ENCODE measurements around the gene ZNF154.
"Not testable (repeated sequence)": the region's sequence is repeated elsewhere in the genome, so short reads cannot be mapped to it uniquely, and the experiment has no call there.

ZNF154 gene

DNA sequence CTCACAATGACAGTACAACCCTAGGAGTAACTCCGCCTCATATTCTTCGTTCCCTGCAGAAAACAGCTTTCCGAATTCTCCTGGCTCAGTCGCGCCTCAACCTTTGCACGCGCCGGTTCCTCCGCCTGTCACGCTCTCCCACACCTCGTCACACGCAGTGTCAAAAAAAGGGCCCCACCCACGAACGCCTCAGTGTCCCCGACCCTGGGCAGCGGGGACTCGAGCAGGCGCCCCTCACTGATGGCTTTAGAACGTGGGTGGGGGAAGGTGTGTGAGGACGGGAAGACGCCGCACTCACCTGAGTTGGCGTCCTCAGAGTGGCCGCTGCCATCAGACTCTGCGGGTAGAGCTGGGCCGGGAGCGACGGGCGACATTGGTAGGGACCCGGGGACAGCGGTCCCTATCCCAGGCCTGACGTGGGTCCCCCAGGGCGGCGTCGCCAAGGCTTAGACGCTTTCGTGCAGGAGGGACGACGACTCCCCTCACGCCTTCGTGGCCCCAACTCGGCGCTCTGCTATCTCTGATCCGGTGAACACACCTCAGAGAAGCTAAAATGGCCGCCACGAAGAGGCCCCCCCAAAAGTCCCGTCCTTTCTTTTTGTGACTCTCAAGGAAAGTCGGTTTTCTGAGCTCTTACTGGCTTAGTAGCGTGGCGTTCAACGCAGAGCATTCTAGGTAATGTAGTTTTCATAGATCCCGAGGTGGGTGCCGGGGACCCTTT, at the start of gene ZNF154:
Gene ZNF154, minus strand, starts transcription at position 564 of the 721 bp plus-strand sequence. Its CDS starts 233 bp downstream, at position 331.
- peak; percentile 96 for DNase-seq

DNA sequence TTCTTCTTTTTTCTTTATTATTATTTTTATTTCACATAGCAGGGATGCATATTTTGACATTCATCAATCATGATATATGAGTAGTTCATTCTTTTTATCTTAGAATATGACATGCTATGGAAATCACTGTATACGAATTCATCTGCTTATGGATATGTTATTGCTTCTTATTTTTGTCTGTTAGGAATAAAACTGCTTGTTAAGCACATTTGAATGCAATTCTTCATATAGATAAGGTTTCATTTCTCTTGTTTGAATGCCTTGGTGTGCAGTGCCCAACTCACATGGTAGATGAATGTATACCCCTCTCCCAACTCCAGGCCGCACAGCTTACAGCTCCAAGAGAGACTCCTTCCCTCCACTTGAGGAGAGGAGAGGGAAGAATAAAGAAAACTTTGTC, 48.9 kb upstream of the ZNF154 start:
- DNase-seq = no peak

DNA sequence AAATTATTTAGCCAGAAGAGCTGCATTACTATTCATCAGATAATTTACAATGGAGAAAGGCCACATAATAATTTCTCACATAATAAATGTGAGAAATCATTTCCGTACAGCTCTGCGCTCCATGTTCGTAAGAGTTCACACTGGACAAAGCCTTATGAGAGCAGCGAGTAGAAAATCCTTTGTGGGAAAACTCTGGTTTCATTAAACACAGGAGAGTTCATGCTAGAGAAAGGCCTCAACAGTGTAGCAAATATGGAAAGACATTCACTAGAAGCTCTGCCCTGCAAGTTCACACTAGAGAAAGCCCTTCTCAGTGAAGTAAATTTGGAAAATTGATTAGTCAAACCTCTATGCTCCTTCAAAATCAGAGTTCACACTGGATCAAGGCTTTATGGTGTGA, 46.0 kb upstream of the ZNF154 start:
- DNase-seq = no peak

DNA sequence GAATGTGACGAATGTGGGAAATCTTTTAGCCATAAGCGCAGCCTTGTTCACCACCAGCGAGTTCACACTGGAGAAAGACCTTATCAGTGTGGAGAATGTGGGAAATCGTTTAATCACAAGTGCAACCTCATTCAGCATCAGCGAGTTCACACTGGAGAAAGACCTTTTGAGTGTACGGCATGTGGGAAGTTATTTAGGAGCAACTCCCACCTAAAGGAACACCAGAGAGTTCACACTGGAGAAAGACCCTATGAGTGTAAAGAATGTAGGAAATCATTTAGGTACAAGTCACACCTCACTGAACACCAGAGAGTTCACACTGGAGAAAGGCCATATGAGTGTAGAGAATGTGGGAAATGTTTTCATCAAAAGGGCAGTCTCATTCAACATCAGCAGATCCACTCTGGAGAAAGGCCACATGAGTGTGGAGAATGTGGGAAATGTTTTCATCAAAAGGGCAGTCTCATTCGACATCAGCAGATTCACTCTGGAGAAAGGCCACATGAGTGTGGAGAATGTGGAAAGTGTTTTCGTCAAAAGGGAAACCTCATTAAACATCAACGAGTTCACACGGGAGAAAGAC, 45.2 kb upstream of the ZNF154 start:
- no peak for DNase-seq

DNA sequence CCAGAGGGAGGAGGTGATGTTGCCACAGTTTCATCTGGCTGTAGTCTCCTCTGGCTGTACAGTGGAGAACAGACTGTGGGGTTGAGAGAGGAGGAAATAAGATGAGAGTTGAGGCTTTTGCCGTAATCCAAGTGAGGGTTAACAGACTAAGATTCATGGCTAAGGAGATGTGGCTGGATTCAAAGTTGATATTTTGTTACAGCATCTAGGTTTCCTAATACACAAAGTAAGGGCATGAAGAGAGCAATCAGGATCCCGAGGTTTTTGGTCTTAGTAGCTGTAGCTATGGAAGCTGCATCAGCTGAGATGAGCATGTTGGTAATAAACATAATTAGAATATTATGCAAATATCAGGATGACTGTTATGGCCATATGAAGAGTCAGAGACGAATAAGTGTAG, 39.0 kb upstream of the ZNF154 start:
- no peak for DNase-seq

DNA sequence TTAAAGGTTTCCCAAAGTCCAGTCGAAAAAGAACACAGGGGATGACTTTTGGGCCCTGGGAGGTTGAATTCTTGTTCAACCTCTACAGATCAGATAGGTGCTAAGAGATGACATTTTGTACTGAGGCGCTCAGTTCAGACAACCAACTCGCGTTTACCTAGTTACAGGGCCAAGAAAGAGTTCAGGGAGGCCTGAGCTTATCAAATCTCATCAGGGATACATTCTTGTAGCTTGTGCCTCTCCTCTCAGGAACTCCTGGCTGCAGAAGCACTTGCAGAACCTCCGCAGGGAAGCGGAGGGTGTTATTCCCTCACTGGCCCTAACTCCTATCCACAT, 38.4 kb upstream of the ZNF154 start:
- DNase-seq = no peak

DNA sequence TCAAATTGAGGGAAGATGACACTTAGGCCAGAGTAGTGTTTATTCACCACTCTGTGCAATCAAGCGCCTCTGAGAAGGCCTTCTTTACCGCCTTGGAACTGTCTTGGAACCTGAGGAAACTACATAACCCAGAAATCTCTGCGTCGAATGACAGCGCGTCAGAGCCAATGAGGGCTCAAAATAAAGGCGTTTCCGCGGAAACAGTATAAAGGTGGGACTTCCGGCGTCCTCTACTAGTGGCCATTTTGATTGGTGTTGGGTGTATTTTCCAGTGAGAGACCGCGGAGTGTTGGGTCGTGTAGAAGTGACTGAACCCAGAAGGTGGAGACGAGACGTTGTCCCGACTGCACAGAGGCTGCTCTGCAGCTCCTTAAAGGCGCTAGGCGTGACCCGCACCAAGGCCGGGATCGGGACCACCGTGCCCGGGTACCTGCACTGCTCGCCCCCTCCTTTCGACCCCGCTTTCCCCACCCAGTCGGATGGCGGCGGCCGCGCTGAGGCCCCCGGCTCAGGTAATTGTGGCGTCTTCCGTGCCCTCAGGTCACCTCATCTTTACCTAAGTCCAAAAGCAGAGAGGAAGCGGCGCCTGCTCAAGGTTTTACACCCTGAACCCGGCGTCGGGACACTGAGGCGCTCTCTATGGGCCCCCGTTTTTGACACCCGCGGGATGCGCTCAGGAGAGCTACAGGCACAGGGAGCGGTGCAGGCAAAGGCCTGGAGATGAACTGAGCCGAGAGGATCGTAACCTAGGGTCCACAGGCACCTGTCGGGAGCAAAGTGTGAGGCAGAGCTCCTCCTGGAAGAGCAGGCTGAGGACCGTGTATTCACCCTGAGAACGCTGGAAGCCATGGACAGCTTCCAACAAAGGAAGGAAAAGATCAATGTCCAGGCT, 37.8 kb upstream of the ZNF154 start, which contains the start of gene ZNF776:
Gene ZNF776, plus strand, starts transcription at position 236 of the 892 bp plus-strand sequence. Its CDS starts 244 bp downstream, at position 480.
- peak; percentile 98 for DNase-seq

DNA sequence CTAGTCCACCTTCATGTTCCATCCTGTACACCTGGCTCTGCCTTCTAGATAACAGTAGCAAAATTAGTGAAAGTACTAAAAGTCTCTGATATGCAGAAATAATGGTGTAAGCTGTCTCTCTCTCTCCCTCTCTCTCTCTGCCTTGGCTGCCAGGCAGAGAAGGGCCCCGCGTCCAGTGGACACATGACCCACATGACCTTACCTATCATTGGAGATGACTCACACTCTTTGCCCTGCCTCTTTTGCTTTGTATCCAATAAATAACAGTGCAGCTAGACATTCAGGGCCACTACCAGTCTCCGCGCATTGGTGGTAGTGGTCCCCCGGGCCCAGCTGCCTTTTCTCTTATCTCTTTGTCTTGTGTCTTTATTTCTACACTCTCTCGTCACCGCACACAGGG, 29.8 kb upstream of the ZNF154 start:
- not testable (repeated sequence) for DNase-seq

DNA sequence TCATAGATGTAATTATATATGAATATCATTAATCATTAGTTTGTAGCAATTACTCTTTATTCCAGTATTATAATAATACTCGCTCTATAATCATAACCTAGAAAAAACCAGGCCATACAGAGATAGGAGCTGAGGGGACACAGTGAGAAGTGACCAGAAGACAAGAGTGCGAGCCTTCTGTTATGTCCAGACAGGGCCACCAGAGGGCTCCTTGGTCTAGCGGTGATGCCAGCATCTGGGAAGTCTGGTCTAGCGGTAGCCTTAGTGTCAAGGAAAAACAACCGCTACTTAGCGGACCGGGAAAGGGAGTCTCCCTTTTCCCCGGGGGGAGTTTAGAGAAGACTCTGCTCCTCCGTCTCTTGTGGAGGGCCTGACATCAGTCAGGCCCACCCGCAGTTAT, 29.3 kb upstream of the ZNF154 start:
- peak; percentile 67 for DNase-seq

DNA sequence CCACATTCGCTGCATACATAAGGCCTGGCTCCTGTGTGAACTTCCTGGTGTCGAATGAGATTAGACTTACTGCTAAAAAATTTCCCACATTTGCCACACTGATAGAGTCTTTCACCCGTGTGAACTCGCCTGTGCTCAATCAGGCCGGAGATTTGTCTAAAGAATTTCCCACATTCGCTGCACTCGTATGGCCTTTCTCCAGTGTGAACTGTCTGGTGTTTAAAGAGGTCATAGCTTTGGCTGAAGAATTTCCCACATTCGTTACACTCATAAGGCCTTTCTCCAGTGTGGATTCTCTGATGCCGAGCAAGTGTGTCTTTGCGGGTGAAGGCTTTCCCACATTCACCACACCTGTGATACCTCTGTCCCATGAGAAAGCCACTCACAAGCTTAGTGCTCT, 11.9 kb upstream of the ZNF154 start:
- DNase-seq = no peak

DNA sequence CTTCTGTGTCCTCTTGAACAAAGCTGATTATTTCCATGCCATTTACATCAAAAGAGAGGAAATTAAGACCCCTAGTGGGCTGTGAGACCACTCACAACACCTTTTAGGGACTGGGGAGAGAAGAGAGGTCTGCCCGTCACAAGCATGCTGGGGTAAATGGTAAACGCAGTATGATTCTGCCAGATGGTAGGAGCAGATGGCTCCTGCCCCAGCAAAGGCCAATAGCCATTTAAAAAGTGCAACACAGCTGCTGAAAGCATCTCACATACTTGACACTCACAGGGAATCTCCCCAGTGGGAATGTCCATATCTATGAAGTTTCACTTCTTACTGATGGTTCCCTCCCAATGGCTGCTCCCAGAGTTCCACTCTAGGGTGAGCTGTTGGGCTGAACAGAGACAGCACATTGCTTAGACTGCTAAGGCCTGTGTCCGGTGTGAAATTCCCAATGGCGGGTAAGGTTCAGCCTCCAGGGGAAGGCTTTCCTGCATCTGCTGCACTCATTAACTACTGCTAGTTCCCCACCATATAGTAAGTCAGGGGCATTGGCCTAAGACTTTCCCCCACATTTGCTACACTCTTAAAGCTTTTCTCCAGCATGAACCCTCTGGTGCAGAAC, 11.0 kb upstream of the ZNF154 start:
- DNase-seq = peak; percentile 52

DNA sequence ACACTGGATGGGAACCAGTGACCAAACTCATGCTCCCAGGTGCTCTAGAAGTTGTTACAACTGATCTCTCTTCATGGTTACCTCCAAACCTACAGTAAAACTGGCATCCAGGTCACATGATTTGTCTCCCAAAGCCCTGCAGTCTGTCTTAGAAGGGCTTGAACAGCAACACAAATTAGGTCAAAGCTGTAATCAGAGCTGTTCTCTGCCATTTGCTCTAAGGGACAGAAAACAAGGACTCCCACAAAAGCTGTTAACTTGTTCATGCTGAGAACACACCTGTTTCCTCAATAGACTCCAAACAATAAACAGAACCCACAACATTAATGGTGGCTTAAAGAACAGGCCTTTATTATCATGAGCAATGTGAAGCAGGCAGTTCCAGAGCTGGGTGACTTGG, 10.4 kb upstream of the ZNF154 start:
- DNase-seq = no peak

DNA sequence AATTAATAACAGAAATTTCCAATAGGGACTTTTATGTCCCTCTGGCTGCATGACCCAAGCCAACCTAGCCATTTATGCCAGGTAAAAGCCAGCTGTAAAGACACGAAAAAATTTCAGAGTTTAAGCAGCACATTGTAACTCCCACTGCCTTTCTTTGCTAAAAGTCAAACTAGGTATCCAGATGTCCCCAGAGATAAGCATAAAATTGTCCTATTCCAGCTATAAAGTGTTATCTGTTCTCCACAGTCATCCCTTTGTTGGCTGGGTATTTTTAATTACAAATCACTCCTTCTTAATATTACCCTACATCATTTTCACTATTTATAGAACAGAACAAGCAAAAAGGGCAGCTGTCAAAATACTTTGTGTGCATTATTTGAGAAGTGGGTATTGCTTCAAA, 3.2 kb upstream of the ZNF154 start:
- no peak for DNase-seq

DNA sequence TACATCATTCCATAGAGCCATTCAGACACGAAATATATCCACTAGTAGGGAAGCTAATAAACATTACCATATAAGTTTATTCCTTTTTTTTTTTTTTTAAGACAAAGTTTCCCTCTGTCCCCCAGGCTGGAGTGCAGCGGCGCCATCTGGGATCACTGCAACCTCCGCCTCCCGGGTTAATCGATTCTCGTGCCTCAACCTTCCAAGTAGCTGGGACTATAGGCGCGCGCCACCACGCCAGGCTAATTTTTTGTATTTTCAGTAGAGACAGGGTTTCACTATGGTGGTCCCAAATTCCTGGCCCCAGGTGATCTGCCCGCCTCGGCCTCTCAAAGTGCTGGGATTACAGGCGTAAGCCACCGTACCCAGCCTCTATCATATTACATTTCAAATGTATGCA, 612 bp upstream of the ZNF154 start:
- DNase-seq = no peak

DNA sequence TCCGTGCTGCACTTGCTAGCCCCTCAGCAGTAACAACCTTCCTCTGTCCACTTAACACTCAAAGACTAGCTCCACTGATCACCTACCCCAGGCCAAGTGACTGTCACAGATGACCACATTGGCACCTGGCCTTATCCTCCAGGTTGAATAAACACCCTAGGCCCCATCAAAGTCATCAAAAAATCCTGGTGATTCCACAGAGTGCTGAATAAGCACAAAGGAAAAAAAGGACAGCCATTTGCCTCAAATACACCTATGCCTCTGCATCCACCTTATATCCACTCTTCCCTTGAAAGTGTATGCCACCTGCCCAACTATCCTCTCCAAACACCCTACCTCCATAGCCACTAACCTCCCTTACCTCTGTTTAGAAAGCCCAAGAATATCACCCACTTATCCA, 2.7 kb downstream of the ZNF154 start:
- no peak for DNase-seq

DNA sequence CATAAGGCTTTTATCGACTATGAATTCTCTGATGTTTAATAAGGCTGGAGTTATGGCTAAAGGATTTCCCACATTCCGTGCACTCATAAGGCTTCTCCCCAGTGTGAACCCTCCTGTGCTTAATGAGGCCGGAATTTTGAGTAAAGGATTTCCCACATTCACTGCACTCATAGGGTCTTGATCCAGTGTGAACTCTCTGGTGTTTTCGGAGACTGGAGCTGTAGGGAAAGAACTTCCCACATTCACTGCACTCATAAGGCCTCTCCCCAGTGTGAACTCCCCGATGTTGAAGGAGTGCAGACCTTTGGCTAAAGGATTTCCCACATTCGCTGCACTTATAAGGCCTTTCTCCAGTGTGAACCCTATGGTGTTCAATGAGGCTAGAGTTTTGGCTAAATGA, 7.4 kb downstream of the ZNF154 start:
- no peak for DNase-seq

DNA sequence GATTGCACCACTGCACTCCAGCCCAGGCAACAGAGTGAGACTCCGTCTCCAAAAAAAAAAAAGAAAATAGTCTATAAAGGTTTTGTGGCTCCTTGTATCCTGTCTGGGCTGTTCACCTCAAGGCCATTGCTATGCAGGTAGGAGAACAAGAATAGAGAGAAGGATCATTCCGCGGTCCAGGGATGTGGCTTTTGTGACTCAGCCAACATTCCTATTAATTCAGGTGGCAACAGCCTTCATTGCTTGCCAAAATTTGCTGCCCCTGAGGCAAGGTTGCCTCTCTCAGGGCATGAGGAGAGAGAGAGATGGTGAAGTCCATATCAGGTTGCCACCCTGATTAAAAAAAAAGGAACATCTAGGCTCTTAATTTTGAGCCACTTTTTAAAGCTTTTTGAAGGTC, 19.3 kb downstream of the ZNF154 start:
- DNase-seq = no peak

DNA sequence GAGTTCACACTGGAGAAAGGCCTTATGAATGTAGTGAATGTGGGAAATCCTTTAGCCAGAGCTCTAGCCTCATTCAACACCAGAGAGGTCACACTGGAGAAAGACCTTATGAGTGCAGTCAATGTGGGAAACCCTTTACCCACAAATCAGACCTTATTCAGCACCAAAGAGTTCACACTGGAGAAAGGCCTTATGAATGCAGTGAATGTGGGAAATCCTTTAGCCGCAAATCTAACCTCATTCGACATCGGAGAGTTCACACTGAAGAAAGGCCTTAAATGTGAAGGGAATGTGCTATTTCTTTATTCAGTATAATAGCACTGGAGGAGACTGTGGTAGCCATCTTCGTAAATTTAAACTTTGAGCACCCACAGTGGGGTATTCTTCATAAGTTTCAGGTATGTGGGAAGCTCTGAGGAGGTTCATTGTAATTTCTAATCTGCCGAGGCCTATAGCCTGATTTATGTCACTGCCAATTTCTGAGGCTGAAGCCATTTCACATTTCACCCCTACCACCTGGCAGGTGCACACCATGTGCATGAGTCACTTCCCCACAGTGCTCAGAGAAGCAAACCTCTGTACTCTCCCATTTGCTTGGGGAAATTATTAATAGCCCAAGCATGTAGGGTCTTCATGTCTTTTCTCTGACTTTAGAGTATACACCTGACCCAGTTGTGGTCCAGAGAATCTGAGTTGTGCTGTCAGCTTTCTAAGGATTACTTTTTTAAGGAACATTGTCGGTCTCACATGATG, 20.8 kb downstream of the ZNF154 start:
- DNase-seq = no peak

DNA sequence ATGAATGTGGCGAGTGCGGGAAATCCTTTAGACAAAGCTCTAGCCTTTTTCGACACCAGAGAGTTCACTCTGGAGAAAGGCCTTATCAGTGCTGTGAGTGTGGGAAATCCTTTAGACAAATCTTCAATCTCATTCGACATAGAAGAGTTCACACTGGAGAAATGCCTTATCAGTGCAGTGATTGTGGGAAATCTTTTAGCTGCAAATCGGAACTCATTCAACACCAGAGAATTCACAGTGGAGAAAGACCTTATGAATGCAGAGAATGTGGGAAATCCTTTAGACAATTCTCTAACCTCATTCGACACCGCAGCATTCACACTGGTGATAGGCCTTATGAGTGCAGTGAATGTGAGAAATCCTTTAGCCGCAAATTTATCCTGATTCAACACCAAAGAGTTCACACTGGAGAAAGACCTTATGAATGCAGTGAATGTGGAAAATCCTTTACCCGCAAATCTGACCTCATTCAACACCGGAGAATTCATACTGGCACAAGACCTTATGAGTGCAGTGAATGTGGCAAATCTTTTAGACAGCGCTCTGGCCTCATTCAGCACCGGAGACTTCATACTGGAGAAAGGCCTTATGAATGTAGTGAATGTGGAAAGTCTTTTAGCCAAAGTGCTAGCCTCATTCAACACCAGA, 21.5 kb downstream of the ZNF154 start:
- no peak for DNase-seq

DNA sequence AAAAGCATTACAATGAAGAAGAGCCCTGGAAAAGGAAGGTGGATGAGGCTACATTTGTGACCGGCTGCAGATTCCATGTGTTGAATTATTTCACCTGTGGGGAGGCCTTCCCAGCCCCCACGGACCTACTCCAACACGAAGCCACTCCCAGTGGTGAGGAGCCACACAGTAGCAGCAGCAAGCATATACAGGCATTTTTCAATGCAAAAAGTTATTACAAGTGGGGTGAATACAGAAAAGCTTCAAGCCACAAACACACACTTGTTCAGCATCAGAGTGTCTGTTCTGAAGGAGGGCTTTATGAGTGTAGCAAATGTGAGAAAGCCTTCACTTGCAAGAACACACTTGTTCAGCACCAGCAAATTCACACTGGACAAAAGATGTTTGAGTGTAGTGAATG, 22.3 kb downstream of the ZNF154 start:
- no peak for DNase-seq

DNA sequence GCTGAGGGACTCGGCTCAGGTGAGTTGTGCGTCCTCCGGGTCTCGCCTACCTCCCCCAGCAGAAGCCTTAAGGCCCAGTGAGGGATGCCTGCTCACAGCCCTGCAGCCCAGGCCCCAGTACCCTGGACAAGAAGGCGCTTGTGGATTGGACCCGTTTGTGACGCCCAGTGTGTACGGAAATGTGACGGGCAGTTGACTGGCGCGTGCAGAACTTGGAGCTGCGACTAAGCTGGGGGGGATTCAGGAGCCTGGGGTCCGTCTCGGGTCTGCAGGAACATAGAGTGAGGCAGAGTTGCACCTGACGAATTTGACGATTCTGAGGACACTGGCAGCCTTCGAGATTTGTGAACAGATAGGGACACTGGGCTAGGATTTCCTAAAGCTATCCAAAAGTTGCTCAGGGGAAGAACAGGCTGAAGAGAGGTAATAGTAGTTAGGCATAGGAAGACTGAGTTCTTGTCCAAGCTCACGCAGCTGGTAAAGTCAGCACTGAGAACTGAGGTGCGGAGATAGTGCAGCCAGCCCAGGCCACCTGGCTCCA, 26.7 kb downstream of the ZNF154 start:
- DNase-seq = no peak

DNA sequence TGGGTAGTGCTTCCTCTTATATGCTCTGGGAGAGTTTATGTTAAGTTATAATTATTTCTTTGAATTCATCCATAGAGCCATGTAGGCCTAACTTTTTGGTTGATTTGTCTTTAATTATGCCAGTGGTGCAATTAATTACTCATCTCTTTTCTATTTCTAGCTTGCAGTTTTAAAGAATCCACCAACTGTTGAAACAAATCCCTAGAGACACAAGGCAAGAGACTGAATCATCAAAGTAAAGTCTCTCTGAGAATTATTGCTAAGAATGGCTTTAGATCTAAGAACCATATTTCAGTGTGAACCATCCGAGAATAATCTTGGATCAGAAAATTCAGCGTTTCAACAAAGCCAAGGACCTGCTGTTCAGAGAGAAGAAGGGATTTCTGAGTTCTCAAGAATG, 33.1 kb downstream of the ZNF154 start:
- DNase-seq = no peak
